Measurements from ENCODE around the gene TRIM45.

- TF ChIP-seq, protein P1, sequence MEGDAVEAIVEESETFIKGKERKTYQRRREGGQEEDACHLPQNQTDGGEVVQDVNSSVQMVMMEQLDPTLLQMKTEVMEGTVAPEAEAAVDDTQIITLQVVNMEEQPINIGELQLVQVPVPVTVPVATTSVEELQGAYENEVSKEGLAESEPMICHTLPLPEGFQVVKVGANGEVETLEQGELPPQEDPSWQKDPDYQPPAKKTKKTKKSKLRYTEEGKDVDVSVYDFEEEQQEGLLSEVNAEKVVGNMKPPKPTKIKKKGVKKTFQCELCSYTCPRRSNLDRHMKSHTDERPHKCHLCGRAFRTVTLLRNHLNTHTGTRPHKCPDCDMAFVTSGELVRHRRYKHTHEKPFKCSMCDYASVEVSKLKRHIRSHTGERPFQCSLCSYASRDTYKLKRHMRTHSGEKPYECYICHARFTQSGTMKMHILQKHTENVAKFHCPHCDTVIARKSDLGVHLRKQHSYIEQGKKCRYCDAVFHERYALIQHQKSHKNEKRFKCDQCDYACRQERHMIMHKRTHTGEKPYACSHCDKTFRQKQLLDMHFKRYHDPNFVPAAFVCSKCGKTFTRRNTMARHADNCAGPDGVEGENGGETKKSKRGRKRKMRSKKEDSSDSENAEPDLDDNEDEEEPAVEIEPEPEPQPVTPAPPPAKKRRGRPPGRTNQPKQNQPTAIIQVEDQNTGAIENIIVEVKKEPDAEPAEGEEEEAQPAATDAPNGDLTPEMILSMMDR (IDR thresholded peaks at IDR 0.05; ENCODE audit: insufficient read depth, low read depth, low read length) = no peak
- no peak for TF ChIP-seq EZH2 (IDR thresholded peaks at IDR 0.05; ENCODE audit: insufficient read depth, low read length)
Observed at GRCh38 chr1:117096951-117097408, 24.6 kb downstream of the TRIM45 start.

All from astrocyte (in vitro differentiated cells and primary cell).